GM23338 (cell line): ENCODE measurements around the gene ALDH18A1. TPM values are rescaled to one million over a fixed set of nuclear protein-coding genes. Genes with fewer than 3 reads are reported as not detected.

ENCODE experiments used
- ATAC-seq: fragments of 200-7000 bp; cut with Tn5 transposase; 3 replicates; pipeline ENCODE4 v1.9.1; 2020
- DNase-seq: peaks from one replicate; pipeline ENCODE4 v3.0.0-alpha.2; 2015; ENCODE audit warnings: low spot score
- H2AFZ ChIP-seq: fragments of 200-600 bp; sonication (generic); 2 replicates; pipeline ENCODE4 v1.8.0; 2016; ENCODE audit warnings: antibody characterized with exemption, mild to moderate bottlenecking, moderate library complexity
- H3F3A ChIP-seq: fragments of 200-600 bp; sonication (generic); replicated peaks from 2 replicates; pipeline ENCODE4 v1.8.0; 2017; ENCODE audit warnings: antibody characterized with exemption, mixed run types, low read depth
- H3K27ac ChIP-seq: fragments of 200-600 bp; sonication (generic); 2 replicates; pipeline ENCODE4 v1.6.1; 2016; ENCODE audit warnings: low read depth
- H3K27me3 ChIP-seq: fragments of 200-600 bp; sonication (generic); 2 replicates; pipeline ENCODE4 v1.8.0; 2016; ENCODE audit warnings: mild to moderate bottlenecking, mixed run types, moderate library complexity; ENCODE audit not compliant: insufficient read depth
- H3K36me3 ChIP-seq: fragments of 200-600 bp; sonication (generic); 2 replicates; pipeline ENCODE4 v1.8.0; 2016; ENCODE audit warnings: mild to moderate bottlenecking; ENCODE audit not compliant: insufficient read depth
- H3K4me1 ChIP-seq: fragments of 200-600 bp; sonication (generic); 2 replicates; pipeline ENCODE4 v1.8.0; 2016; ENCODE audit warnings: mild to moderate bottlenecking, moderate library complexity; ENCODE audit not compliant: insufficient read depth
- H3K4me2 ChIP-seq: fragments of 200-600 bp; sonication (generic); 2 replicates; pipeline ENCODE4 v1.7.1; 2017; ENCODE audit warnings: mixed run types
- H3K4me3 ChIP-seq: fragments of 200-600 bp; sonication (generic); 2 replicates; pipeline ENCODE4 v1.6.1; 2016; ENCODE audit warnings: mixed run types
- H3K79me2 ChIP-seq: fragments of 200-600 bp; sonication (generic); replicated peaks from 2 replicates; pipeline ENCODE4 v1.8.0; 2017; ENCODE audit warnings: mild to moderate bottlenecking; ENCODE audit not compliant: insufficient read depth
- H3K9me2 ChIP-seq: fragments of 200-600 bp; sonication (generic); 2 replicates; pipeline ENCODE4 v1.8.0; 2017; ENCODE audit not compliant: insufficient read depth
- H4K20me1 ChIP-seq: fragments of 200-600 bp; sonication (generic); replicated peaks from 2 replicates; pipeline ENCODE4 v1.8.0; 2017; ENCODE audit warnings: mild to moderate bottlenecking; ENCODE audit not compliant: insufficient read depth
- H3K27ac Mint-ChIP-seq: 2 replicates; pipeline ENCODE4 v1.8.0; 2020; ENCODE audit warnings: inconsistent platforms, mild to moderate bottlenecking, moderate library complexity, mixed read lengths
- H3K27me3 Mint-ChIP-seq: 3 replicates; pipeline ENCODE4 v1.8.0; 2022; ENCODE audit warnings: low read depth, mild to moderate bottlenecking, moderate library complexity, mixed read lengths, inconsistent platforms; ENCODE audit not compliant: insufficient read depth, poor library complexity
- H3K36me3 Mint-ChIP-seq: 3 replicates; pipeline ENCODE4 v1.8.0; 2021; ENCODE audit warnings: low read depth, mild to moderate bottlenecking, inconsistent platforms, moderate library complexity, mixed read lengths
- H3K4me1 Mint-ChIP-seq: 3 replicates; pipeline ENCODE4 v1.8.0; 2020; ENCODE audit warnings: mild to moderate bottlenecking, inconsistent platforms, mixed read lengths
- H3K4me3 Mint-ChIP-seq: 3 replicates; pipeline ENCODE4 v1.8.0; 2021; ENCODE audit warnings: moderate library complexity, mild to moderate bottlenecking, inconsistent platforms, mixed read lengths
- H3K9me3 Mint-ChIP-seq: 3 replicates; pipeline ENCODE4 v1.8.0; 2020; ENCODE audit warnings: moderate library complexity, mild to moderate bottlenecking, inconsistent platforms, mixed read lengths
- CREB1 ChIP-seq: fragments of 250-450 bp; sonication (Bioruptor Pico); IDR thresholded peaks from 2 replicates; pipeline ENCODE4 v1.5.0; 2020; ENCODE audit warnings: low read depth, mild to moderate bottlenecking, moderate library complexity
- CTCF ChIP-seq, 2 experiments: fragments of 200-600 bp in 1 of 2; sonication (generic) in 1 of 2; conservative IDR thresholded peaks; 2 replicates each; pipeline versions ENCODE4 v1.5.1 to v1.6.1; 2016 to 2017; ENCODE audit warnings: antibody characterized with exemption in 2 of 2, low read depth in 2 of 2, mild to moderate bottlenecking in 2 of 2, moderate library complexity in 1 of 2
- ETS1 ChIP-seq: IDR thresholded peaks from 2 replicates; pipeline ENCODE4 v1.6.1; 2016; ENCODE audit warnings: antibody characterized with exemption
- EZH2 ChIP-seq: fragments of 200-600 bp; sonication (generic); IDR thresholded peaks from one replicate; pipeline ENCODE4 v1.8.0; 2017; ENCODE audit warnings: antibody characterized with exemption, mild to moderate bottlenecking, low read depth; ENCODE audit not compliant: unreplicated experiment
- EZH2phosphoT487 ChIP-seq: fragments of 200-600 bp; sonication (generic); IDR thresholded peaks from one replicate; pipeline ENCODE4 v1.8.1; 2018; ENCODE audit warnings: antibody characterized with exemption; ENCODE audit not compliant: unreplicated experiment
- JUNB ChIP-seq: IDR thresholded peaks from one replicate; pipeline ENCODE4 v1.6.1; 2016; ENCODE audit warnings: antibody characterized with exemption; ENCODE audit not compliant: unreplicated experiment
- NANOG ChIP-seq: IDR thresholded peaks from 2 replicates; pipeline ENCODE4 v1.6.1; 2016; ENCODE audit warnings: antibody characterized with exemption, borderline replicate concordance
- POLR2AphosphoS5 ChIP-seq: IDR thresholded peaks from 2 replicates; pipeline ENCODE4 v1.6.1; 2016; ENCODE audit warnings: antibody characterized with exemption, low read depth
- REST ChIP-seq: IDR thresholded peaks from one replicate; pipeline ENCODE4 v1.6.1; 2018; ENCODE audit warnings: antibody characterized with exemption; ENCODE audit not compliant: unreplicated experiment
- STAT1 ChIP-seq: IDR thresholded peaks from one replicate; pipeline ENCODE4 v1.6.1; 2016; ENCODE audit warnings: antibody characterized with exemption; ENCODE audit not compliant: unreplicated experiment
- ZNF114 ChIP-seq: fragments of 250-450 bp; sonication (Bioruptor Pico); IDR thresholded peaks from 2 replicates; pipeline ENCODE4 v1.5.0; 2020; ENCODE audit warnings: mild to moderate bottlenecking, moderate library complexity
- ZNF331 ChIP-seq: fragments of 250-450 bp; sonication (Bioruptor Pico); IDR thresholded peaks from 2 replicates; pipeline ENCODE4 v1.5.0; 2020; ENCODE audit warnings: low read depth, mild to moderate bottlenecking, moderate library complexity
- ZNF462 ChIP-seq: fragments of 250-450 bp; sonication (Bioruptor Pico); IDR thresholded peaks from 2 replicates; pipeline ENCODE4 v1.5.0; 2020; ENCODE audit warnings: mild to moderate bottlenecking, moderate library complexity
- polyA plus RNA-seq: library from polyadenylated mRNA; unstranded; fragments of >200 nt; fragmentation: Nextera tagmentation; extraction: Ambion mirVana; gene quantifications from 2 replicates; pipeline ENCODE4 v1.2.1, GENCODE V29; 2016
- total RNA-seq: library from RNA; depleted of rRNA; stranded (reverse); fragments of >200 nt; shearing (Covaris generic); gene quantifications from 2 replicates; pipeline ENCODE4 v1.2.3, GENCODE V29; 2014

Gene ALDH18A1
- total and polyA plus RNA-seq, 2 experiments from 2014 or later = 35.1 to 117 TPM

GRCh38 chr10:95618101-95618500 is 38.4 kb downstream of the ALDH18A1 start (continued):
- TF ChIP-seq ZNF331 (no peak), ZNF114 (CRISPR knock-in tag) (no peak), STAT1 (no peak)

GRCh38 chr10:95616446-95616845 is 40.1 kb downstream of the ALDH18A1 start:
- Histone ChIP-seq H3K9me2 (no peaks in the 10 kb centered on the region), H3K36me3 (peaks cover 58% of the 10 kb centered on the region)

More at GRCh38 chr10:95616446-95616845, 40.1 kb downstream of the ALDH18A1 start:
- no peaks in the 10 kb centered on the region for H3K79me2 ChIP-seq
- Mint-ChIP-seq H3K9me3 (no peaks in the 10 kb centered on the region; the same call in 2 of the 3 replicates), H3K36me3 (peaks cover 94% of the 10 kb centered on the region), H3K4me1 (no peaks in the 10 kb centered on the region), H3K4me3 (no peak overlapping the region), H3K27me3 (peaks cover 2% of the 10 kb centered on the region), H3K27ac (no peak overlapping the region)
- H3K4me3 ChIP-seq = no peak overlapping the region
- H3F3A ChIP-seq = no peaks in the 10 kb centered on the region
- TF ChIP-seq ZNF114 (CRISPR knock-in tag) (no peak), EZH2phosphoT487 (no peak), POLR2AphosphoS5 (no peak), REST (no peak), EZH2 (no peak), NANOG (no peak), ZNF331 (no peak), CTCF (conservative IDR thresholded peaks at IDR 0.05; ENCODE audit: low read depth in 2 of 2) (no peak), ZNF462 (CRISPR knock-in tag) (no peak), JUNB (no peak), CREB1 (CRISPR knock-in tag) (no peak), ETS1 (no peak), STAT1 (no peak)
- H3K27ac ChIP-seq = no peak overlapping the region
- no peak overlapping the region for H3K4me2 ChIP-seq
- H3K4me1 ChIP-seq = no peaks in the 10 kb centered on the region
- H4K20me1 ChIP-seq = peaks cover 8% of the 10 kb centered on the region; the same call in 1 of the 2 replicates
- ATAC-seq (no peak), DNase-seq (no peak)
- no peak overlapping the region for H2AFZ ChIP-seq
- H3K27me3 ChIP-seq = no peaks in the 10 kb centered on the region
